Activated CD4-positive, alpha-beta T cell treated with anti-CD3 and anti-CD28 coated beads, Interleukin-2, amount 10 ng/mL, durations not matched to agents 7 days and 5 days (primary cell): ENCODE results near the gene HAUS2. TPM values are rescaled to one million over a fixed set of nuclear protein-coding genes. Genes with fewer than 3 reads are reported as not detected.
"Not testable (repeated sequence)": the region's sequence is repeated elsewhere in the genome, so short reads cannot be mapped to it uniquely, and the experiment has no call there.

ENCODE experiments used
- CTCF ChIA-PET: fragments of 350-600 bp; sonication (Branson Sonifier 250); formaldehyde crosslinking; loops from one replicate; lab custom pipeline; 2021; ENCODE audit warnings: antibody characterized with exemption; lab: Charles Lee
- POLR2A ChIA-PET: fragments of 350-600 bp; sonication (Branson Sonifier 250); formaldehyde crosslinking; loops from one replicate; lab custom pipeline; 2021; ENCODE audit warnings: antibody characterized with exemption; lab: Charles Lee
- DNase-seq: peaks from one replicate; pipeline ENCODE4 v3.0.0-alpha.2; 2020
- H3K27ac Mint-ChIP-seq: one replicate; pipeline ENCODE4 v1.8.0; 2021; ENCODE audit warnings: mild to moderate bottlenecking, moderate library complexity, mixed read lengths
- H3K27me3 Mint-ChIP-seq: one replicate; pipeline ENCODE4 v1.8.0; 2021; ENCODE audit warnings: mixed read lengths
- H3K36me3 Mint-ChIP-seq: one replicate; pipeline ENCODE4 v1.8.0; 2021; ENCODE audit warnings: low read depth, mixed read lengths
- H3K4me1 Mint-ChIP-seq: one replicate; pipeline ENCODE4 v1.8.0; 2021; ENCODE audit warnings: mixed read lengths
- H3K4me3 Mint-ChIP-seq: one replicate; pipeline ENCODE4 v1.8.0; 2021; ENCODE audit warnings: mild to moderate bottlenecking, moderate library complexity, mixed read lengths
- H3K9me3 Mint-ChIP-seq: one replicate; pipeline ENCODE4 v1.8.0; 2021; ENCODE audit warnings: mixed read lengths
- total RNA-seq, 2 experiments: library from RNA; stranded (reverse); gene quantifications; one replicate each; pipeline ENCODE4 v1.2.3, GENCODE V29; 2021

The HAUS2 gene
- total RNA-seq, 2 experiments from 2014 or later: 36.7 to 42.9 TPM

DNA sequence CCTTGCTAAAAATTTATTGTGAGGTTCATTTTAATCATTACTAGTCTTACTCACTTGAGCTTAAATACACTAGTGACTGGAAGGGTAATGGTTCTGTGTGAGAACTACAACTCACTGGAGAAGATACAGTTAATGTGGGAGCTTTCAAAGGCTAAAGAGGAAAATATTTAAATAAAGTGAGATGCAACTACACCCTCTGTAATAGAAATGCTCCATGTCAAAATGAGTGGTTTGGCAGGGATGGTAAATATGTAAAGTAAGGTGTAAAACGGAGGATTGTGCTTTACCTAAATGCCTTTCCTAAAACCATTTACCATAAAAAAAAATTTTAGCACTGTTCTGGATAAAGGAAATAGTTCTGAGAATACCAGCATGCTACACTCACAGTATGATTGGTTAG is 15.4 kb upstream of the HAUS2 start:
- POLR2A ChIA-PET: no interaction called here
- no peaks in the 10 kb centered on the region for H3K9me3 Mint-ChIP-seq
- H3K27ac Mint-ChIP-seq: no peak overlapping the region
- H3K27me3 Mint-ChIP-seq: no peaks in the 10 kb centered on the region
- peaks cover 46% of the 10 kb centered on the region for H3K36me3 Mint-ChIP-seq
- DNase-seq: no peak
- peaks cover 17% of the 10 kb centered on the region for H3K4me1 Mint-ChIP-seq
- CTCF ChIA-PET: no interaction called here
- H3K4me3 Mint-ChIP-seq: no peak overlapping the region

DNA sequence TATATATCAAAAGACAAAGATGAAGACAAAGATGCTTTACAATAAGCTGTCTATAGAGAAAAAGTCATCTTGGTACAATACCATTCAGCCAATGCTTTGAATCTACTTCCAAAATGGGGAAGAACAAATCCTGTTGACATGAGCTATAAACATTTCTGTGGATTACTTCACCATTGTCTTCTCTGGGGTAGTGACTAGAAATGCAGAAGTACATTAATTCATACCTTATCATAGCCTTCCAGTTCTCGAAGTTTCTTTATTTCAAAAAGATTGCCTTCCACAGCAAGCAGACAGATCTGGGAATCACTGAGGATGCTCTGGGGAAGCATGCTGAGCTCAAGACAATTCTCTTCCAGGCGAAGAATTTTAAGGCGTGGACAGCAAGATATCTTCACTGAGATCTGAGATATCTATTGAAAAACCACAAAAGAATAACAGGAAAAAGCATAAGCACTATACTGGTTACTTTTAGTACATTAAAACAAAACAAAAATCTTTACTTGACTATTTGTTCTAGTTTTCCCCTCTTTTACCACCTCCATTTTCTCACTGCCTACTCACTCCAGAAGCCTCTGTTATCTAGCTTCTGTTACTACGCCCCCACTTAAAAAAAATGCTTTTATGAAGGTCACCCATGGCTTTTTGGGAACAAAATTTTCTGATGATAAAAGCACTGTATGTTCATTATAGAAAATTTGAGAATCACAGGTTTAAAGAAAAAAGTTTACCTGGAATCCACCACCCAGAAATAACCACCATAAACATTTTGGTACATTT is 3.6 kb upstream of the HAUS2 start:
- CTCF ChIA-PET: interaction anchor here (1.0 to 3.5 kb wide), 4 partner anchors 9 to 18 kb away, joined by 3 to 20 read pairs (median 6); no protein-coding TSS in a partner anchor
- Mint-ChIP-seq H3K4me1 (peaks cover 38% of the 10 kb centered on the region), H3K9me3 (no peaks in the 10 kb centered on the region), H3K27ac (no peak overlapping the region), H3K27me3 (no peaks in the 10 kb centered on the region), H3K4me3 (no peak overlapping the region), H3K36me3 (peaks cover 37% of the 10 kb centered on the region)
- no peak for DNase-seq
- POLR2A ChIA-PET: no interaction called here

- H3K4me3 Mint-ChIP-seq: peak overlapping the region; percentile 95
- CTCF ChIA-PET: interaction anchor here (0.5 to 3.5 kb wide), 5 partner anchors 12 to 103 kb away, joined by 3 to 20 read pairs (median 3); no protein-coding TSS in a partner anchor
- peaks cover 58% of the 10 kb centered on the region for H3K4me1 Mint-ChIP-seq
Observed at GRCh38 chr15:42547918-42548248, 755 bp upstream of the HAUS2 start.

GRCh38 chr15:42549032-42549491 is 424 bp downstream of the HAUS2 start:
- ChIA-PET POLR2A (no interaction called here), CTCF (no interaction called here)
- no peak for DNase-seq
- Mint-ChIP-seq H3K4me3 (peak overlapping the region; percentile 95), H3K9me3 (no peaks in the 10 kb centered on the region), H3K27ac (peak overlapping the region; percentile 98), H3K36me3 (peaks cover 30% of the 10 kb centered on the region), H3K27me3 (no peaks in the 10 kb centered on the region), H3K4me1 (peaks cover 66% of the 10 kb centered on the region)

More at GRCh38 chr15:42547918-42548248, 755 bp upstream of the HAUS2 start:
- H3K27ac Mint-ChIP-seq: peak overlapping the region; percentile 98
- H3K9me3 Mint-ChIP-seq: no peaks in the 10 kb centered on the region
- no peaks in the 10 kb centered on the region for H3K27me3 Mint-ChIP-seq
- POLR2A ChIA-PET: interaction anchor here (0.6 kb wide), 1 partner anchor 29 kb away, joined by 6 read pairs; no protein-coding TSS in a partner anchor
- DNase-seq: peak; percentile 40
- H3K36me3 Mint-ChIP-seq: peaks cover 36% of the 10 kb centered on the region

DNA sequence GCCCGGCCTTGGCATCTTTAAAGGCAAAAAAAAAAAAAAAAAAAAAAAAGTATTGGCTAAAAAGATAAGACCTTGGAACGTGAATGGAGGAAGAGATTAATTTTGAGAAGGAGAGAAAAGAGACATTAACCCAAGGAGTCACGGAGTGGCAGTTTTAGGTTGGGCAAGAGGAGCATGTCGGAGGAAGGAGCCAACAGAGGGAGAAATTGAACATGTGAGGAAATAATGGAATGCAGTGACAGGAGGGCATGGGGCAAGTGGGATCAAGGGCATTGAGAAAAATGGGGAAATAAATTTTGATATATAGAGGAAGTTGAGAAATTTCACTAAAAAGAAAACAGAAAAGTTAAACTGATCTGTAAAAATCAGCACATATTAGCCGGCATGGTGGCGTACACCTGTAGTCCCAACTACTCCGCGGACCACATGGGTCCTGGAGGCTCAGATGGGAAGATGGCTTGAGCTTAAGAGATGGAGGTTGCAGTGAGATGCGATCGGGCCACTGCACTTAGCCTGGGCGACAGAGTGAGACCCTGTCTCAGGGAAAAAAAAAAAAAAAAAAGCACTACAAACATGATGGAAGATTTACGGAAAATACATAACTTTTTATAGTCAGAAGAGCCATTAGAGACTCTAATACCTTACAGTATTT is 1.2 kb downstream of the HAUS2 start:
- Mint-ChIP-seq H3K27ac (peak overlapping the region; percentile 98), H3K4me1 (peaks cover 65% of the 10 kb centered on the region)
- POLR2A ChIA-PET: no interaction called here

GRCh38 chr15:42553554-42553953 is 4.9 kb downstream of the HAUS2 start:
- Mint-ChIP-seq H3K4me1 (peaks cover 37% of the 10 kb centered on the region), H3K36me3 (peaks cover 15% of the 10 kb centered on the region), H3K27ac (peak overlapping the region; percentile 50), H3K4me3 (no peak overlapping the region), H3K27me3 (no peaks in the 10 kb centered on the region), H3K9me3 (no peaks in the 10 kb centered on the region)
- CTCF ChIA-PET: interaction anchor here (1.0 kb wide), 2 partner anchors 8 to 22 kb away, joined by 4 to 6 read pairs; partner anchors contain the start of gene STARD9
- POLR2A ChIA-PET: interaction anchor here (0.6 kb wide), 1 partner anchor 68 kb away, joined by 3 read pairs; no protein-coding TSS in a partner anchor
- no peak for DNase-seq

More for the DNA sequence above, 1.2 kb downstream of the HAUS2 start:
- Mint-ChIP-seq H3K36me3 (peaks cover 30% of the 10 kb centered on the region), H3K4me3 (peak overlapping the region; percentile 95), H3K9me3 (no peaks in the 10 kb centered on the region), H3K27me3 (no peaks in the 10 kb centered on the region)
- CTCF ChIA-PET: interaction anchor here (0.7 to 1.6 kb wide), 2 partner anchors 15 to 139 kb away, joined by 3 to 5 read pairs; no protein-coding TSS in a partner anchor
- DNase-seq: no peak

DNA sequence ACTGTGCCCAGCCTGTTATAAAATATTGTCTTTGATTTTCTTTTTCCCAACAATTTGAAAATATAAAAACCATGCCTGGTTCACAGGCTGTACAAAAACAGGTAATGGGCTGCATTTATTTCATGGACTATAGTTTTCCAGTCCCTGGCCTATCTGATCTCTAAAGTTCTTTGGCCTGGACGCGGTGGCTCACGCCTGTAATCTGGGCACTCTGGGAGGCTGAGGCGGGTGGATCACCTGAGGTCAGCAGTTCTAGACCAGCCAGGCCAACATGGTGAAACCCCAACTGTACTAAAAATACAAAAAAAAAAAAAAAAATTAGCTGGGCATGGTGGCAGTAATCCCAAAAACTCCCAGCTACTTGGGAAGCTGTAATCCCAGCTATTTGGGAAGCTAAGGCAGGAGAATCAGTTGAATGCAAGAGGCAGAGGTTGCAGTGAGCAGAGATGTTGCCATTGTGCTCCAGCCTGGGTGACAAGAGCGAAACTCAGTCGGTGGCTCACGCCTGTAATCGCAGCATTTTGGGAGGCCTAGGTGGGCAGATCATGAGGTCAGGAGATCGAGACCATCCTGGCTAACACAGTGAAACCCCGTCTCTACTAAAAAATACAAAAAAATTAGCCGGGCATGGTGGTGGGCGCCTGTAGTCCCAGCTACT is 8.0 kb downstream of the HAUS2 start:
- H3K27me3 Mint-ChIP-seq, H3K27ac Mint-ChIP-seq, DNase-seq, H3K9me3 Mint-ChIP-seq, POLR2A ChIA-PET, H3K4me3 Mint-ChIP-seq: not testable (repeated sequence)
- H3K36me3 Mint-ChIP-seq: peaks cover 30% of the 10 kb centered on the region
- peaks cover 23% of the 10 kb centered on the region for H3K4me1 Mint-ChIP-seq
- CTCF ChIA-PET: interaction anchor here (1.4 to 1.5 kb wide), 2 partner anchors 8 to 25 kb away, joined by 3 to 4 read pairs; no protein-coding TSS in a partner anchor

- Mint-ChIP-seq H3K4me1 (peaks cover 11% of the 10 kb centered on the region), H3K36me3 (peaks cover 27% of the 10 kb centered on the region), H3K4me3 (no peak overlapping the region), H3K27me3 (no peaks in the 10 kb centered on the region), H3K27ac (peak overlapping the region; percentile 2), H3K9me3 (no peaks in the 10 kb centered on the region)
- POLR2A ChIA-PET: interaction anchor here (0.5 kb wide), 1 partner anchor 54 kb away, joined by 3 read pairs; no protein-coding TSS in a partner anchor
- CTCF ChIA-PET: interaction anchor here (0.6 kb wide), 2 partner anchors 35 to 458 kb away, joined by 3 read pairs; no protein-coding TSS in a partner anchor
- no peak for DNase-seq
Observed at GRCh38 chr15:42558739-42559138, 10.1 kb downstream of the HAUS2 start.

DNA sequence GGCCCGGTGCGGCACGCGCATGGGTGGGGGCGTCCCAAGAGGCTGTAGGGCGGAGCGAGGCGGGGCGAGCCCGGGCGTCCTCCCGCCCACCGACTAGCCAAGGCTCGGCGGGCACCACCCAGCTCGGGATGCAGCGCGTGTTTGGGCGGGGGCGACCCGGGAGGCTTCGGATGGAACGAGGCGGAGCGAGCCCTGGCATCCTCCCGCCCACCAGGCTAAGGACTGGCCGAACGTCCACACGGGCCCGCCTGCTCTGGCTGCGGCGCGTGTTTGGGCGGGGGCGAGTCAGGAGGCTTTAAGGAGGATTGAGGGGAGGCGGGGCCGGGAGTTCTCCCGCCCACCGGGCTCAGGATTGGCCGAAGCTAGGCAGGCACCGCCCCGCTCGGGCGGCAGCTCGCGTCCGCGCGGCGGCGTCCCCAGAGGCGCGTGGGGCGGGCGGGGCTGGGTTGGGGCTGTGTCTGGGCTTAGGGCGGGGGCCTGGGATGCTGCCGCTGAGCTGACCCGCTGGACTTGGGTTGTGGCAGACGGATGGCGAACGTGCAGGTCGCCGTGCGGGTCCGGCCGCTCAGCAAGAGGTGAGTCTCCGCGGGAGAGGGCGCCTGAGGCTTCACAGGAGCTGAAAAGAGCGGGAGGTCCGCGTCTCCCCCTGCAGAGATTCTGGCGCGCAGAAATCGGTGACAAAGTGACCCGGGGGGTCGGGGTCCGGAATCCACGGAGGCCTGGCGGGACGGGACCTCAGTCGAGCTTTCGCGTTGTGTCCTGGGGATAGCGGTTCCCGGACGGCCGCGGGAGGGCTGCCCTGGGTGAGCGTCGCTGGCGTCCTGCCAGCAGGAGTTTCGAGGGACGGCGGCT is 26.8 kb downstream of the HAUS2 start, which contains the start of gene STARD9:
Gene STARD9 (plus strand): TSS at position 419 of the 852 bp plus-strand sequence. CDS start 110 bp downstream, at position 529.
- POLR2A ChIA-PET: interaction anchor here (0.6 kb wide), 1 partner anchor 40 kb away, joined by 3 read pairs; no protein-coding TSS in a partner anchor
- Mint-ChIP-seq H3K36me3 (peaks cover 5% of the 10 kb centered on the region), H3K27ac (peak within 1 kb of the TSS; percentile 92), H3K4me1 (peaks cover 40% of the 10 kb centered on the region), H3K4me3 (peak within 1 kb of the TSS; percentile 89), H3K27me3 (peaks cover 30% of the 10 kb centered on the region), H3K9me3 (no peaks in the 10 kb centered on the region)
- DNase-seq: peak; percentile 95
- CTCF ChIA-PET: interaction anchor here (0.6 to 1.2 kb wide), 4 partner anchors 10 to 33 kb away, joined by 3 to 4 read pairs (median 4); no protein-coding TSS in a partner anchor

GRCh38 chr15:42576040-42576594 is 27.5 kb downstream of the HAUS2 start:
- DNase-seq: no peak
- H3K36me3 Mint-ChIP-seq: peaks cover 5% of the 10 kb centered on the region
- no peaks in the 10 kb centered on the region for H3K9me3 Mint-ChIP-seq
- ChIA-PET CTCF (interaction anchor here (0.6 to 1.2 kb wide), 4 partner anchors 21 to 32 kb away, joined by 3 to 4 read pairs (median 4); no protein-coding TSS in a partner anchor), POLR2A (no interaction called here)
- H3K4me1 Mint-ChIP-seq: peaks cover 45% of the 10 kb centered on the region
- H3K27me3 Mint-ChIP-seq: peaks cover 30% of the 10 kb centered on the region
- peak overlapping the region; percentile 92 for H3K27ac Mint-ChIP-seq
- H3K4me3 Mint-ChIP-seq: peak overlapping the region; percentile 89

DNA sequence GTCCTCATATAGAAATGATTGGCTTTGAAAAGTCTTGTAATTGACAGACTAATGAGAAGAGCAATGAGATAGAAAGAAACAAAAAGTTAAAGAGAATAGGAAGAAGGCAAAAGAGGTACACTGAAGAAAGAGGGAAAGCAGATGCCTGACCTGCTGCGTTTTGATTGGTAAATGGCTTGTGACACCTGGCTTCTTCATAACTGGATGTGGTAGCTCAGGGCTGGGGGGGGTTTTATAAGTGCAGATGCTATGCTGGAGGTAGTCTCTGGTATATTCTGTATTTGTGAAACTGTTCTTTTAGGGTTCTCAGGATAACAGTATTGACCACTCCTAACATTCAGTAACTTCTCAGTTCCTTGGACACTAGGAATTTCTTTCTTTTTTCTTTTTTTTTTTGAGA is 28.1 kb downstream of the HAUS2 start:
- DNase-seq: no peak
- POLR2A ChIA-PET: interaction anchor here (0.6 kb wide), 1 partner anchor 315 kb away, joined by 3 read pairs; no protein-coding TSS in a partner anchor
- CTCF ChIA-PET: interaction anchor here (0.9 kb wide), 1 partner anchor 28 kb away, joined by 3 read pairs; no protein-coding TSS in a partner anchor
- Mint-ChIP-seq H3K27me3 (peaks cover 30% of the 10 kb centered on the region), H3K9me3 (no peaks in the 10 kb centered on the region), H3K4me3 (peak overlapping the region; percentile 89), H3K36me3 (peaks cover 5% of the 10 kb centered on the region), H3K27ac (no peak overlapping the region), H3K4me1 (peaks cover 52% of the 10 kb centered on the region)
